Measurements from ENCODE around the gene TLL2. TPM values are rescaled to one million over a fixed set of nuclear protein-coding genes. Genes with fewer than 3 reads are reported as not detected.

The TLL2 gene
- under 0.01 and 0.06 TPM in 2 replicates for total RNA-seq

GRCh38 chr10:96513698-96514561 lies at the start of gene TLL2:
TLL2 (minus strand) TSS chr10:96513926; CDS start chr10:96513685, 241 bp downstream.

DNA sequence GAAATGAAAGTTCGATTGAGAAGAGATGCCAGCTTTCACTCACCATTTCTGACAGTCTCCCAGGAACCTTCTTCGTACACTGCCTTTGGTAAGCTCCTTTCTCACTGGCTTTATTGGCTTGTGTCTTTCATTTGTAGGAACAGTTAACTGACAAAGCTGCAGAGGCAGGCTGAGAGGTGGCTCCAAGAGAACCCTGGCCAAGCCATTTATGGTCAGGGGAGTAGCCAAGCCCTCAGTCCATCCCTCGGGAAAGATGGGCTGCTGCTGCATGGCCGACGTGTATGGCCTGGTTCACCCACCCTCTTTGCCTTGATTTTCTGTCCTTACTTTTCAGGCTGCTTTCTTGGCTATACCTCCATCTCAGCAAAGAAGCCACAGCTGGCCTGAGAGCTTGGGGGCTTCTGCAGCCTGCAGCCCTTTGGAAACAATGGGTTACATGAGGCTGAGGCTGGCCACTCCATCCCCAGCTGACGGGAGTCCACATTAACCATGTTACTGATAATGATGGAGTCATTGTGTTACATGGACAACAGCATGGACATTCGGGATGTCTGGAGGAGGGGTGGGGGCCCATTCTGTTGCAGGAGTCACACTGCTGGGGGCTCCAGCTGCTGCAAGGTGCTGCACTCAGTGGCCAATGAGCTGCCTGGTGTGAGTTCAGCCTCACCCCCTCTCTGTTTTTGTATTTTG lies 154.7 kb downstream of the TLL2 start, which contains the start of gene OPALIN:
Gene OPALIN (minus strand): TSS at position 152 of the 690 bp plus-strand sequence. CDS start 106 bp downstream, at position 46.

Other genes starting within 250 kb of the TLL2 start
- gene BLNK, start 242.4 kb downstream of the TLL2 start, total RNA-seq, result not detected in 2 replicates
- not detected in 2 replicates for gene DNTT, start 209.5 kb downstream of the TLL2 start, total RNA-seq
- gene OPALIN, start 154.9 kb downstream of the TLL2 start, total RNA-seq, result not detected in 2 replicates
- 115 and 129 TPM in 2 replicates for gene TM9SF3, start 73.1 kb upstream of the TLL2 start, total RNA-seq
- under 0.01 and 0.06 TPM in 2 replicates for gene PIK3AP1, start 206.6 kb upstream of the TLL2 start, total RNA-seq